Retinal pigment epithelial cell (primary cell): ENCODE measurements around the gene TLR10.

ENCODE experiments used
- DNase-seq: peaks from one replicate; pipeline ENCODE4 v3.0.0-alpha.2; 2010; ENCODE audit warnings: low read depth
- H3K4me3 ChIP-seq: 2 replicates; pipeline ENCODE4 v1.5.1; 2011; ENCODE audit warnings: mild to moderate bottlenecking, low read length, control low read depth, moderate library complexity
- CTCF ChIP-seq: conservative IDR thresholded peaks from 2 replicates; pipeline ENCODE4 v1.5.1; 2011; ENCODE audit warnings: low read depth, low read length, control low read depth, inconsistent platforms

The TLR10 gene, protein sequence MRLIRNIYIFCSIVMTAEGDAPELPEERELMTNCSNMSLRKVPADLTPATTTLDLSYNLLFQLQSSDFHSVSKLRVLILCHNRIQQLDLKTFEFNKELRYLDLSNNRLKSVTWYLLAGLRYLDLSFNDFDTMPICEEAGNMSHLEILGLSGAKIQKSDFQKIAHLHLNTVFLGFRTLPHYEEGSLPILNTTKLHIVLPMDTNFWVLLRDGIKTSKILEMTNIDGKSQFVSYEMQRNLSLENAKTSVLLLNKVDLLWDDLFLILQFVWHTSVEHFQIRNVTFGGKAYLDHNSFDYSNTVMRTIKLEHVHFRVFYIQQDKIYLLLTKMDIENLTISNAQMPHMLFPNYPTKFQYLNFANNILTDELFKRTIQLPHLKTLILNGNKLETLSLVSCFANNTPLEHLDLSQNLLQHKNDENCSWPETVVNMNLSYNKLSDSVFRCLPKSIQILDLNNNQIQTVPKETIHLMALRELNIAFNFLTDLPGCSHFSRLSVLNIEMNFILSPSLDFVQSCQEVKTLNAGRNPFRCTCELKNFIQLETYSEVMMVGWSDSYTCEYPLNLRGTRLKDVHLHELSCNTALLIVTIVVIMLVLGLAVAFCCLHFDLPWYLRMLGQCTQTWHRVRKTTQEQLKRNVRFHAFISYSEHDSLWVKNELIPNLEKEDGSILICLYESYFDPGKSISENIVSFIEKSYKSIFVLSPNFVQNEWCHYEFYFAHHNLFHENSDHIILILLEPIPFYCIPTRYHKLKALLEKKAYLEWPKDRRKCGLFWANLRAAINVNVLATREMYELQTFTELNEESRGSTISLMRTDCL

GRCh38 chr4:38782452-38783108, at the start of gene TLR10:
Gene TLR10 (minus strand): TSS chr4:38782990. CDS start chr4:38775590, 7,400 bp downstream.
- DNase-seq = no peak
- H3K4me3 ChIP-seq = no peak within 1 kb of the TSS
- peak; percentile 70 for TF ChIP-seq CTCF

GRCh38 chr4:38832206-38832605, 49.4 kb upstream of the TLR10 start:
- no peak for TF ChIP-seq CTCF
- DNase-seq = no peak

DNA sequence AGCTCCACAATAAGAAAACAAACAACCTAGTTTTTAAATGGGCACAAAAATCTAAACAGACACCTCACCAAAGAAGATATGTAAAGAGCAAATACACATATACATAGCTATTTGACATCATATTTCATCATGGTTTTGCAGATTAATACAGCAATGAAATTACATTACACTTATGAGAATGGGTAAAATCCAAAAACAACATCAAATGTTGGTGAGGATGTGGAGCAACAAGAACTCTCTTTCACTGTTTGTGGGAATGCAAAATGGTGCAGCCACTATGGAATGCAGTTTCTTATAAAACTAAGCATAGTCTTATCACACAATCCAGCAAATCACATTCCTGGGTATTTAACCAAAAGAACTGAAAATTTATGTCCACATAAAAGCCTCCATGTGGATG, 48.9 kb upstream of the TLR10 start:
- DNase-seq = no peak
- TF ChIP-seq CTCF = no peak
- no peak overlapping the region for H3K4me3 ChIP-seq

More at GRCh38 chr4:38832206-38832605, 49.4 kb upstream of the TLR10 start:
- H3K4me3 ChIP-seq = no peak overlapping the region

DNA sequence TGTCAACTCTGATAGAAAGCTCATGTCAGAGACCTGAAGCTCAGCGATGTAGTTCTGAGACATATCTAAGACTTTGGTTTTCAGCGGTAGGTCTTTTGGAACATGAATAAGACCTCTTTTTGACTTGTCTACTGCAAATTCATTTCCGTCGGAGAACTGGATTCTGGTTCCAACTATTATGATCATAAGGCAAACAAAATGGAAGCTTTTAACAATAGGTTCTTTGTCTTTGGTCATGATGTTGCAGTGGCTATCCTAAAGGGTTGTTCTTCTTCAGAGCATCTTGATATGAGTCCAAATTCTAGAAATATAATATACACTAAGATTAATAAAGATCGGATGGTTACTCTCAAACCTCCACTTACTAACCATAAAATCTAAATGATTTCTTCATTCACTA, 46.4 kb upstream of the TLR10 start:
- no peak overlapping the region for H3K4me3 ChIP-seq
- no peak for DNase-seq
- no peak for TF ChIP-seq CTCF

- no peak overlapping the region for H3K4me3 ChIP-seq
- TF ChIP-seq CTCF = no peak
- no peak for DNase-seq
These were observed 41.0 kb upstream of the TLR10 start for GRCh38 chr4:38823766-38824165.

- H3K4me3 ChIP-seq = no peak overlapping the region
- DNase-seq = no peak
- TF ChIP-seq CTCF = no peak
These were observed 40.0 kb upstream of the TLR10 start for GRCh38 chr4:38822748-38823303.
